ENCODE data around the gene RBM45.
A peak's percentile ranks its signal among the peaks of the same experiment; 100 is the strongest.

The RBM45 gene

GRCh38 chr2:178084273-178084672 lies 28.0 kb upstream of the RBM45 start:
- Histone ChIP-seq H3K4me1 (peaks cover 3% of the 10 kb centered on the region), H3K9me3 (ENCODE audit: control insufficient read depth, low read length) (no peaks in the 10 kb centered on the region), H3K9ac (no peak overlapping the region), H3K36me3 (ENCODE audit: control insufficient read depth, insufficient read depth, low read length) (no peaks in the 10 kb centered on the region), H3K27ac (no peak overlapping the region), H3K4me3 (ENCODE audit: low read depth, low read length) (no peak overlapping the region), H3K4me2 (ENCODE audit: low read length) (no peak overlapping the region), H3K27me3 (ENCODE audit: control insufficient read depth, insufficient read depth, low read length) (no peaks in the 10 kb centered on the region), H2AFZ (peak overlapping the region; percentile 36), H3K79me2 (no peaks in the 10 kb centered on the region)
- no peak for TF ChIP-seq CTCF (IDR thresholded peaks at IDR 0.05)

- Histone ChIP-seq H3K9ac (no peak overlapping the region), H3K27me3 (ENCODE audit: control insufficient read depth, insufficient read depth, low read length) (no peaks in the 10 kb centered on the region), H3K4me1 (peaks cover 3% of the 10 kb centered on the region), H3K36me3 (ENCODE audit: control insufficient read depth, insufficient read depth, low read length) (no peaks in the 10 kb centered on the region), H3K9me3 (ENCODE audit: control insufficient read depth, low read length) (no peaks in the 10 kb centered on the region), H3K4me3 (ENCODE audit: low read depth, low read length) (no peak overlapping the region), H3K27ac (no peak overlapping the region), H3K79me2 (no peaks in the 10 kb centered on the region), H3K4me2 (ENCODE audit: low read length) (no peak overlapping the region), H2AFZ (peak overlapping the region; percentile 26)
- no peak for TF ChIP-seq CTCF (IDR thresholded peaks at IDR 0.05)
These were observed 23.4 kb upstream of the RBM45 start for GRCh38 chr2:178088774-178089270.

GRCh38 chr2:178093471-178093870 lies 18.8 kb upstream of the RBM45 start:
- Histone ChIP-seq H3K4me2 (ENCODE audit: low read length) (no peak overlapping the region), H3K79me2 (no peaks in the 10 kb centered on the region), H3K9me3 (ENCODE audit: control insufficient read depth, low read length) (no peaks in the 10 kb centered on the region), H3K4me1 (peaks cover 3% of the 10 kb centered on the region), H3K9ac (no peak overlapping the region), H2AFZ (no peak overlapping the region), H3K4me3 (ENCODE audit: low read depth, low read length) (no peak overlapping the region), H3K36me3 (ENCODE audit: control insufficient read depth, insufficient read depth, low read length) (no peaks in the 10 kb centered on the region), H3K27ac (no peak overlapping the region), H3K27me3 (ENCODE audit: control insufficient read depth, insufficient read depth, low read length) (no peaks in the 10 kb centered on the region)
- TF ChIP-seq CTCF (IDR thresholded peaks at IDR 0.05) = no peak

- H3K4me2 ChIP-seq (ENCODE audit: low read length) = no peak overlapping the region
- no peak overlapping the region for H3K4me3 ChIP-seq (ENCODE audit: low read depth, low read length)
- no peaks in the 10 kb centered on the region for H3K9me3 ChIP-seq (ENCODE audit: control insufficient read depth, low read length)
- H3K27ac ChIP-seq = no peak overlapping the region
- no peak overlapping the region for H3K9ac ChIP-seq
- H3K36me3 ChIP-seq (ENCODE audit: control insufficient read depth, insufficient read depth, low read length) = no peaks in the 10 kb centered on the region
- no peaks in the 10 kb centered on the region for H3K27me3 ChIP-seq (ENCODE audit: control insufficient read depth, insufficient read depth, low read length)
- no peak overlapping the region for H2AFZ ChIP-seq
- no peaks in the 10 kb centered on the region for H3K4me1 ChIP-seq
- TF ChIP-seq CTCF (IDR thresholded peaks at IDR 0.05) = no peak
- H3K79me2 ChIP-seq = no peaks in the 10 kb centered on the region
These were observed 10.7 kb upstream of the RBM45 start for GRCh38 chr2:178101321-178102079.

GRCh38 chr2:178105566-178105965 lies 6.7 kb upstream of the RBM45 start:
- no peak overlapping the region for H3K4me2 ChIP-seq (ENCODE audit: low read length)
- no peak for TF ChIP-seq CTCF (IDR thresholded peaks at IDR 0.05)
- H3K4me3 ChIP-seq (ENCODE audit: low read depth, low read length) = no peak overlapping the region
- H3K9ac ChIP-seq = no peak overlapping the region
- no peak overlapping the region for H2AFZ ChIP-seq
- H3K36me3 ChIP-seq (ENCODE audit: control insufficient read depth, insufficient read depth, low read length) = no peaks in the 10 kb centered on the region
- no peaks in the 10 kb centered on the region for H3K27me3 ChIP-seq (ENCODE audit: control insufficient read depth, insufficient read depth, low read length)
- no peaks in the 10 kb centered on the region for H3K79me2 ChIP-seq
- H3K4me1 ChIP-seq = no peaks in the 10 kb centered on the region
- H3K9me3 ChIP-seq (ENCODE audit: control insufficient read depth, low read length) = no peaks in the 10 kb centered on the region
- H3K27ac ChIP-seq = no peak overlapping the region

Data from parathyroid adenoma (tissue), 2 donors.